GM12891 (cell line): ENCODE measurements around the gene BHLHA9.

ENCODE experiments used
- PAX5 ChIP-seq: IDR thresholded peaks from 2 replicates; pipeline ENCODE4 v1.6.1; 2011; ENCODE audit warnings: low read length, moderate library complexity, mild to moderate bottlenecking; ENCODE audit not compliant: insufficient read depth, severe bottlenecking
- POLR2A ChIP-seq: IDR thresholded peaks from 2 replicates; pipeline ENCODE4 v1.6.1; 2011; ENCODE audit warnings: low read depth, low read length, control low read depth
- POLR2AphosphoS5 ChIP-seq: IDR thresholded peaks from 2 replicates; pipeline ENCODE4 v1.6.1; 2011; ENCODE audit warnings: low read depth, low read length, control low read depth
- SPI1 ChIP-seq: IDR thresholded peaks from 2 replicates; pipeline ENCODE4 v1.6.1; 2011; ENCODE audit warnings: low read depth, low read length, control low read depth
- TAF1 ChIP-seq: IDR thresholded peaks from 2 replicates; pipeline ENCODE4 v1.6.1; 2011; ENCODE audit warnings: low read depth, low read length, control low read depth

DNA sequence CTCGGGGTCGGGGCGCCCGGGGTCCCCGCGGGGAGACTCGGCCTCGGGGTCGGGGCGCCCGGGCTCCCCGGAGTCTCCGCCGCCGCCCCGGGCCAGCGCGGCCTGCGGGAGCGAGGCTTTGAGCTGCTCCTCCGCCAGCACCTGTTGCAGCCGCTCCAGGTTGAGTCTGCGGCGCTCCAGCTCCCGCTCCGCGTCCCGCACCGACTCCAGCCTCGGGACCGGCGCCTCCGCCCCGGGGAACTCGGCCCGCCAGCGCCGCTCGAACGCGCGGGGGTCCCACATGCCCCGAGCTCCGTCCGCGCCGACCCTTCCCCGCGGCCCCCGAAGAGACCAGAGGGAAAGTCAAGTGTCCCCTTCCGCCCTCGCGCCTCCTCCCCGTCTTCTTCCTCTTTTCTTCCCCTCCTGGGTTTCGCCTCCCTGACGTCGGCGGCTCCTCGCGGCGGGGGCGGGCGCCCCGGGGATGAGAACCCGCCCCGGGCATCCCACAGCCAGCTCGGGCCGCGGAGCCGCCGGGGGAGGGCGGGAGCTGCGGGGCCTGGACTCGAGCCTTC, 40.8 kb upstream of the BHLHA9 start:
- TF ChIP-seq TAF1 (no peak), POLR2A (peak; percentile 61), POLR2AphosphoS5 (no peak), SPI1 (peak; percentile 74), PAX5 (no peak)
